ENCODE measurements around the gene BATF. TPM values are rescaled to one million over a fixed set of nuclear protein-coding genes. Genes with fewer than 3 reads are reported as not detected.

BATF gene
- total and polyA plus RNA-seq, 4 experiments from 2014 or later, result 17.1 to 53.8 (median 33.6) TPM

DNA sequence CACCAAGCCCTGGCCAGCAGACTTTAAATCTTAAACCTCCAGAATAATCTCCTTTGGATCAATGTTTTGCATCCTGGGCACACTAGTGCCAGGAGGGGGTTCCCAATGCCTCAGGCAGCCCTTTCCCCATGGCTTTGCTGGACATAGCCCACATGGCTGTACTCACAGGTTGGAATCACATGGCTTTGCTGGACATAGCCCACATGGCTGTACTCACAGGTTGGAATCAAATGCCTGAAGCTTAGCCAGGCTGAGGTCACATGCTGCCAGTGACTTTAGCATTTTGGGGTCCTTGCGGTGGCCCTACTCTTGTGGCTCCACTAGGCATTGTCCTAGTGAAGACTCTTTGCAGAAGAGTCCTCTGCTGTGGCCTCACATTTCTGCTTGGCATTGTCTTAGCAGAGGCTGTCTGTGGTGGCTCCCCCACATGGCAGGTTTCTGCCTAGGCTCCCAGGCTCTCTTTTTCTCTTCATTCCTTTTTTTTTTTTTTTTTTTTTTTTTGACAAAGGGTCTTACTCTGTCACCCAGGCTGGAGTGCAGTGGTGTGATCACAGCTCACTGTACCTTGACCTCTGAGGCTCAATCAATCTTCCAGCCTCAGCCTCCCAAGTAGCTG is 69.2 kb downstream of the BATF start:
- POLR2A ChIA-PET (ENCODE audit: partially characterized antibody), result no interaction called here
- Mint-ChIP-seq H3K27ac (no peak overlapping the region), H3K4me3 (no peak overlapping the region), H3K27me3 (no peaks in the 10 kb centered on the region), H3K9me3 (no peaks in the 10 kb centered on the region), H3K4me1 (no peaks in the 10 kb centered on the region), H3K36me3 (peaks cover 0 to 5% of the 10 kb centered on the region in 2 donors)
- Histone ChIP-seq H3K9me3 (ENCODE audit: control insufficient read depth in 1 of 2, low read length in 2 of 2) (no peaks in the 10 kb centered on the region), H3K4me3 (ENCODE audit: low read length in 2 of 2) (no peak overlapping the region), H3K27ac (ENCODE audit: low read depth, low read length) (no peak overlapping the region), H3K36me3 (ENCODE audit: insufficient read depth, low read length) (no peaks in the 10 kb centered on the region), H3K27me3 (ENCODE audit: insufficient read depth, low read length) (no peaks in the 10 kb centered on the region), H3K4me1 (ENCODE audit: insufficient read depth, low read length) (no peaks in the 10 kb centered on the region)
- CTCF ChIA-PET (ENCODE audit: partially characterized antibody), result no interaction called here
- no peak for DNase-seq
- intact Hi-C loops (cut with micrococcal nuclease), result no loop called here

DNA sequence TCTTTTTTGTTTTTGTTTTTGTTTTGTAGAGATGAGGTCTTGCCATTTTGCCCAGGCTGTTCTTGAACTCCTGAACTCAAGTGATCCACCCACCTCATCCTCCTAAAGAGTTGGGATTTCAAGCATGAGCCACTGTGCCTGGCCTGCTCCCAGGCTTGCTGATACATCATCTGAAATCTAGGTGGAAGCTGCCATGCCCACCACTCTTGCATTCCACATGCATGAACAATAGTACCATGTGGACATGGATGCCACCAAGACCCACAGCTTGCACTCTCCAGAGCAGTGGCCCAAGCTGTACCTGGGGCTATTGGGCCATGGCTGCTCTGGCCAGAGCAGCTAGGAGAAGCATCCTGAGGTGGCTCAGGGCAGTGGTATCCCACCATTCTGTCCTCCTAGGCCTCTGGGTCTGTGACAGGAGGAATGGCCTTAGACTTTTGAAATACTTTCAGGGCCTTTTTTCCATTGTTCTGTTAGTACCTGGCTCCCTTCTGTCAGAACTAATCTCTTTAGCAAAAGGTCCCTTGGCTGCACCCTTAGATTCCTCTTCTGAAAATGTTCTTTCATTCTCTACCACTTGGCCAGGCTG is 69.8 kb downstream of the BATF start:
- intact Hi-C loops (cut with micrococcal nuclease), result no loop called here
- Mint-ChIP-seq H3K4me1 (no peaks in the 10 kb centered on the region), H3K4me3 (no peak overlapping the region), H3K27ac (no peak overlapping the region), H3K36me3 (peaks cover 0 to 5% of the 10 kb centered on the region in 2 donors), H3K27me3 (no peaks in the 10 kb centered on the region), H3K9me3 (no peaks in the 10 kb centered on the region)
- no peak for DNase-seq
- no peaks in the 10 kb centered on the region for H3K27me3 ChIP-seq (ENCODE audit: insufficient read depth, low read length)
- no peak overlapping the region for H3K27ac ChIP-seq (ENCODE audit: low read depth, low read length)
- H3K36me3 ChIP-seq (ENCODE audit: insufficient read depth, low read length), result no peaks in the 10 kb centered on the region
- no peaks in the 10 kb centered on the region for H3K4me1 ChIP-seq (ENCODE audit: insufficient read depth, low read length)
- CTCF ChIA-PET (ENCODE audit: partially characterized antibody), result no interaction called here
- H3K4me3 ChIP-seq (ENCODE audit: low read length in 2 of 2), result no peak overlapping the region
- POLR2A ChIA-PET (ENCODE audit: partially characterized antibody), result no interaction called here
- no peaks in the 10 kb centered on the region for H3K9me3 ChIP-seq (ENCODE audit: control insufficient read depth in 1 of 2, low read length in 2 of 2)

DNA sequence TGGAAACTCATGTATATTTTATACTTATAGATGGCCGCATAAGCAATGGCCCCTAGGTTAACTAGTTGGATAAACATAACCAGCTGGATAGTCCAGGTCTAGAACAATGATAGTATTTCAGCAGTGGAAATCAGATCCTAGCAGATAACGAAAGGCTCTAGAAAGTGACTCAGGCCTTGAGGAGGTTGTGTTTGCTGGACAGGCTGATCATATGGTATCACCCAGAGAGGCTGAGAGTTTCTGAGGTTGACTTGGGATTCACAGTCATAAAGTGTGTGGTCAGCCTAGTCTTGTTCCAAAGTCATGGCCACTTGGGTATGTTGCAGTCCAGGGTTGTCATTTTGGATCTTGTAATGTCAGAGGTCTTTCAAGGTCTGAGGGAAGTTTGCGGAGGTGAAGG is 73.0 kb downstream of the BATF start:
- H3K27ac Mint-ChIP-seq, result no peak overlapping the region
- POLR2A ChIA-PET (ENCODE audit: partially characterized antibody), result no interaction called here
- intact Hi-C loops (cut with micrococcal nuclease), result no loop called here

More for the DNA sequence above, 73.0 kb downstream of the BATF start:
- CTCF ChIA-PET (ENCODE audit: partially characterized antibody), result no interaction called here
- no peaks in the 10 kb centered on the region for H3K9me3 ChIP-seq (ENCODE audit: control insufficient read depth in 1 of 2, low read length in 2 of 2)
- H3K27me3 ChIP-seq (ENCODE audit: insufficient read depth, low read length), result no peaks in the 10 kb centered on the region
- Mint-ChIP-seq H3K4me3 (no peak overlapping the region), H3K4me1 (no peaks in the 10 kb centered on the region), H3K27me3 (no peaks in the 10 kb centered on the region), H3K9me3 (no peaks in the 10 kb centered on the region), H3K36me3 (peaks cover 0 to 5% of the 10 kb centered on the region in 2 donors)
- no peaks in the 10 kb centered on the region for H3K36me3 ChIP-seq (ENCODE audit: insufficient read depth, low read length)
- no peak overlapping the region for H3K27ac ChIP-seq (ENCODE audit: low read depth, low read length)
- H3K4me3 ChIP-seq (ENCODE audit: low read length in 2 of 2), result no peak overlapping the region
- no peaks in the 10 kb centered on the region for H3K4me1 ChIP-seq (ENCODE audit: insufficient read depth, low read length)
- no peak for DNase-seq

Other genes with a start within 250 kb of the BATF start
- 1 to 10 TPM; 4.1 to 4.3 TPM for gene FOS, start 243.6 kb upstream of the BATF start, total RNA-seq
- 100 to 1,000 TPM; 162 to 519 TPM for gene FOS, start 243.6 kb upstream of the BATF start, polyA plus RNA-seq
- under 1 TPM; 0.78 to 0.79 TPM for gene JDP2, start 94.4 kb upstream of the BATF start, total RNA-seq
- under 1 TPM in 1 of 2 donors, not detected in 1; 0.20 TPM for gene JDP2, start 94.4 kb upstream of the BATF start, polyA plus RNA-seq
- 1 to 10 TPM; 3.0 to 4.1 TPM for gene FLVCR2, start 56.2 kb downstream of the BATF start, total RNA-seq
- 1 to 10 TPM; 1.9 to 3.3 TPM for gene FLVCR2, start 56.2 kb downstream of the BATF start, polyA plus RNA-seq
- 10 to 100 TPM; 12.9 to 13.9 TPM for gene ERG28, start 138.4 kb downstream of the BATF start, total RNA-seq
- gene ERG28, start 138.4 kb downstream of the BATF start, polyA plus RNA-seq, result 10 to 100 TPM; 30.5 to 43.2 TPM
- 10 to 100 TPM; 25.3 to 28.2 TPM for gene TTLL5, start 138.8 kb downstream of the BATF start, total RNA-seq
- gene TTLL5, start 138.8 kb downstream of the BATF start, polyA plus RNA-seq, result 10 to 100 TPM in 1 of 2 donors, 1 to 10 TPM in 1; 8.4 to 15.8 TPM

Data from CD4-positive, alpha-beta memory T cell (primary cell).